GM12878 (cell line): Measurements from ENCODE around the gene CDKN2B. TPM values are rescaled to one million over a fixed set of nuclear protein-coding genes. Genes with fewer than 3 reads are reported as not detected.
A peak's percentile ranks its signal among the peaks of the same experiment; 100 is the strongest.

ENCODE experiments used
- BCLAF1 ChIP-seq: fragments of 450-650 bp; IDR thresholded peaks from 2 replicates; pipeline ENCODE4 v1.6.1; 2017; ENCODE audit warnings: antibody characterized with exemption, mild to moderate bottlenecking, moderate library complexity
- ELK1 ChIP-seq: IDR thresholded peaks from 2 replicates; pipeline ENCODE4 v1.6.1; 2012; ENCODE audit warnings: low read depth, low read length, improper control_type of control experiment
- MTA2 ChIP-seq: fragments of 450-650 bp; IDR thresholded peaks from 2 replicates; pipeline ENCODE4 v1.6.1; 2016; ENCODE audit warnings: low read depth, mild to moderate bottlenecking, moderate library complexity
- RCOR1 ChIP-seq: conservative IDR thresholded peaks from 2 replicates; pipeline ENCODE4 v1.6.1; 2012; ENCODE audit warnings: low read depth, low read length, improper control_type of control experiment
- ZBTB11 ChIP-seq: fragments of 450-650 bp; formaldehyde crosslinking; IDR thresholded peaks from 2 replicates; pipeline ENCODE4 v1.5.0; 2022; ENCODE audit warnings: mild to moderate bottlenecking, missing genetic modification characterization
- ZBTB33 ChIP-seq: fragments of 450-650 bp; IDR thresholded peaks from 2 replicates; pipeline ENCODE4 v1.6.1; 2017; ENCODE audit warnings: mild to moderate bottlenecking
- polyA plus RNA-seq, 11 experiments: library from polyadenylated mRNA; depleted of rRNA in 4 of 11; unstranded in 6 of 11; stranded (reverse) in 5 of 11; fragments of >200 nt; fragmentation: Nextera tagmentation in 4 of 11; fragmentation: Illumina TruSeq in 1 of 11; extraction: Ambion mirVana in 4 of 11; extraction: Trizol in 1 of 11; gene quantifications; 1 replicate in 1 of 11; 2 replicates in 10 of 11; pipeline versions ENCODE4 v1.2.1 to v1.2.3, GENCODE V29; 2011 to 2016; ENCODE audit warnings: inconsistent platforms in 2 of 11, missing spikeins in 2 of 11, low read depth in 1 of 11
- total RNA-seq, 4 experiments: library from RNA; depleted of rRNA in 3 of 4; stranded (reverse); fragments of >200 nt in 3 of 4; fragmentation: Illumina TruSeq in 1 of 4; extraction: Trizol in 1 of 4; gene quantifications; 2 replicates each; pipeline versions ENCODE4 v1.2.1 to v1.2.3, GENCODE V29; 2013 to 2021
- TF ChIP-seq, protein P1 (sequence below): fragments of 150-350 bp; IDR thresholded peaks from 2 replicates; pipeline ENCODE4 v1.6.1; 2016; ENCODE audit warnings: low read depth, low read length
- TF ChIP-seq, protein P2 (sequence below): fragments of 450-650 bp; formaldehyde crosslinking; IDR thresholded peaks from 2 replicates; pipeline ENCODE4 v1.4.0; 2020; ENCODE audit warnings: mild to moderate bottlenecking, moderate library complexity
- TF ChIP-seq, protein P3 (sequence below): fragments of 450-650 bp; IDR thresholded peaks from 2 replicates; pipeline ENCODE4 v1.6.1; 2017; ENCODE audit warnings: borderline replicate concordance

Gene CDKN2B
- total and polyA plus RNA-seq, 10 of the 15 experiments (the other 5 are each of a cell fraction or from before 2014, with no cell fraction given), result 0.03 to 0.47 (median 0.08) TPM; not detected in 1

DNA sequence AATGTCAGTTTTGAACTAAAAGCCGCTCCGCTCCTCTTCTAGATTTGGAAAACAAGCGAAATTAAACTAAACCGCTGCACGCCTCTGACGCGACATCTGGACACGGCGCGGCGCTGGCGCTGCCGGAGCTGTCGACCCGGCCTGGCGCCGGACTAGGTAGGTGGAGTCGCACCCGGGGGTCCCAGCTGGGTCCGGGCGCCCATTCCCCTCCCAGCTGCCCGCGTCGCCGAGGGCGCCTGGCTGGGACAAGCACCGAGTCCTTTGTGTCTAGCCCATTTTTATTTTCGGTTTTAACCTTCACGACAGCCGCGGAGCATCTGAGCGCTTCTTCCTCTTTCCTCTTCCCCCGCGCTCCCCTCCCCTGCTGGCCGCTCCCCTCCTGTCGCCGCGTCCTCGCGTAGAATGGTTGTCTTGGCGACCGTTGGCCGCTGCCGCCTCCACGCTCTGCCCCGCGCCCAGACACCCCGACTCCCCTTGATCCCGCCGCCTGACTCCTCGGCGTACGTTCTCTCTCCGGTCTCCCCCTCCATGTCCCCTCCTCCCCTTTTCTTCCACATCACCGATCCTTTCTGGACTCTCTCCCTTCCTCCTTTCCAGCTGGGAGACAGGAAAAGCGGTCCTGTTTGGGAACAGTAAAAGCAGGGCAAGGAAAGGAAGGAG lies 14.0 kb downstream of the CDKN2B start (continued):
- TF ChIP-seq RCOR1, result no peak
- no peak for TF ChIP-seq ZBTB33
- TF ChIP-seq, protein P1, sequence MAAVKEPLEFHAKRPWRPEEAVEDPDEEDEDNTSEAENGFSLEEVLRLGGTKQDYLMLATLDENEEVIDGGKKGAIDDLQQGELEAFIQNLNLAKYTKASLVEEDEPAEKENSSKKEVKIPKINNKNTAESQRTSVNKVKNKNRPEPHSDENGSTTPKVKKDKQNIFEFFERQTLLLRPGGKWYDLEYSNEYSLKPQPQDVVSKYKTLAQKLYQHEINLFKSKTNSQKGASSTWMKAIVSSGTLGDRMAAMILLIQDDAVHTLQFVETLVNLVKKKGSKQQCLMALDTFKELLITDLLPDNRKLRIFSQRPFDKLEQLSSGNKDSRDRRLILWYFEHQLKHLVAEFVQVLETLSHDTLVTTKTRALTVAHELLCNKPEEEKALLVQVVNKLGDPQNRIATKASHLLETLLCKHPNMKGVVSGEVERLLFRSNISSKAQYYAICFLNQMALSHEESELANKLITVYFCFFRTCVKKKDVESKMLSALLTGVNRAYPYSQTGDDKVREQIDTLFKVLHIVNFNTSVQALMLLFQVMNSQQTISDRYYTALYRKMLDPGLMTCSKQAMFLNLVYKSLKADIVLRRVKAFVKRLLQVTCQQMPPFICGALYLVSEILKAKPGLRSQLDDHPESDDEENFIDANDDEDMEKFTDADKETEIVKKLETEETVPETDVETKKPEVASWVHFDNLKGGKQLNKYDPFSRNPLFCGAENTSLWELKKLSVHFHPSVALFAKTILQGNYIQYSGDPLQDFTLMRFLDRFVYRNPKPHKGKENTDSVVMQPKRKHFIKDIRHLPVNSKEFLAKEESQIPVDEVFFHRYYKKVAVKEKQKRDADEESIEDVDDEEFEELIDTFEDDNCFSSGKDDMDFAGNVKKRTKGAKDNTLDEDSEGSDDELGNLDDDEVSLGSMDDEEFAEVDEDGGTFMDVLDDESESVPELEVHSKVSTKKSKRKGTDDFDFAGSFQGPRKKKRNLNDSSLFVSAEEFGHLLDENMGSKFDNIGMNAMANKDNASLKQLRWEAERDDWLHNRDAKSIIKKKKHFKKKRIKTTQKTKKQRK, result no peak
- no peak for TF ChIP-seq ZBTB11
- no peak for TF ChIP-seq ELK1
- TF ChIP-seq, protein P2, sequence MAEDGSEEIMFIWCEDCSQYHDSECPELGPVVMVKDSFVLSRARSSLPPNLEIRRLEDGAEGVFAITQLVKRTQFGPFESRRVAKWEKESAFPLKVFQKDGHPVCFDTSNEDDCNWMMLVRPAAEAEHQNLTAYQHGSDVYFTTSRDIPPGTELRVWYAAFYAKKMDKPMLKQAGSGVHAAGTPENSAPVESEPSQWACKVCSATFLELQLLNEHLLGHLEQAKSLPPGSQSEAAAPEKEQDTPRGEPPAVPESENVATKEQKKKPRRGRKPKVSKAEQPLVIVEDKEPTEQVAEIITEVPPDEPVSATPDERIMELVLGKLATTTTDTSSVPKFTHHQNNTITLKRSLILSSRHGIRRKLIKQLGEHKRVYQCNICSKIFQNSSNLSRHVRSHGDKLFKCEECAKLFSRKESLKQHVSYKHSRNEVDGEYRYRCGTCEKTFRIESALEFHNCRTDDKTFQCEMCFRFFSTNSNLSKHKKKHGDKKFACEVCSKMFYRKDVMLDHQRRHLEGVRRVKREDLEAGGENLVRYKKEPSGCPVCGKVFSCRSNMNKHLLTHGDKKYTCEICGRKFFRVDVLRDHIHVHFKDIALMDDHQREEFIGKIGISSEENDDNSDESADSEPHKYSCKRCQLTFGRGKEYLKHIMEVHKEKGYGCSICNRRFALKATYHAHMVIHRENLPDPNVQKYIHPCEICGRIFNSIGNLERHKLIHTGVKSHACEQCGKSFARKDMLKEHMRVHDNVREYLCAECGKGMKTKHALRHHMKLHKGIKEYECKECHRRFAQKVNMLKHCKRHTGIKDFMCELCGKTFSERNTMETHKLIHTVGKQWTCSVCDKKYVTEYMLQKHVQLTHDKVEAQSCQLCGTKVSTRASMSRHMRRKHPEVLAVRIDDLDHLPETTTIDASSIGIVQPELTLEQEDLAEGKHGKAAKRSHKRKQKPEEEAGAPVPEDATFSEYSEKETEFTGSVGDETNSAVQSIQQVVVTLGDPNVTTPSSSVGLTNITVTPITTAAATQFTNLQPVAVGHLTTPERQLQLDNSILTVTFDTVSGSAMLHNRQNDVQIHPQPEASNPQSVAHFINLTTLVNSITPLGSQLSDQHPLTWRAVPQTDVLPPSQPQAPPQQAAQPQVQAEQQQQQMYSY, result no peak
- no peak for TF ChIP-seq BCLAF1
- TF ChIP-seq, protein P3, sequence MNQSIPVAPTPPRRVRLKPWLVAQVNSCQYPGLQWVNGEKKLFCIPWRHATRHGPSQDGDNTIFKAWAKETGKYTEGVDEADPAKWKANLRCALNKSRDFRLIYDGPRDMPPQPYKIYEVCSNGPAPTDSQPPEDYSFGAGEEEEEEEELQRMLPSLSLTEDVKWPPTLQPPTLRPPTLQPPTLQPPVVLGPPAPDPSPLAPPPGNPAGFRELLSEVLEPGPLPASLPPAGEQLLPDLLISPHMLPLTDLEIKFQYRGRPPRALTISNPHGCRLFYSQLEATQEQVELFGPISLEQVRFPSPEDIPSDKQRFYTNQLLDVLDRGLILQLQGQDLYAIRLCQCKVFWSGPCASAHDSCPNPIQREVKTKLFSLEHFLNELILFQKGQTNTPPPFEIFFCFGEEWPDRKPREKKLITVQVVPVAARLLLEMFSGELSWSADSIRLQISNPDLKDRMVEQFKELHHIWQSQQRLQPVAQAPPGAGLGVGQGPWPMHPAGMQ, result no peak
- 0 out of 2 replicates have a peak, but pooled peaks have one; percentile 7 for TF ChIP-seq MTA2
